PFSK-1 (cell line): ENCODE measurements around the gene SLCO2B1.

Experiments
- FOXP2 ChIP-seq: optimal IDR thresholded peaks from 2 replicates; pipeline ENCODE3; 2011; ENCODE audit warnings: borderline replicate concordance, control low read depth, inconsistent platforms; ENCODE audit not compliant: insufficient read depth; ENCODE audit errors: extremely low read length, extremely low read depth
- POLR2AphosphoS5 ChIP-seq: IDR thresholded peaks from 2 replicates; pipeline ENCODE4 v1.6.1; 2012; ENCODE audit warnings: low read depth, mild to moderate bottlenecking, control low read depth, low read length, moderate library complexity
- REST ChIP-seq, 2 experiments: IDR thresholded peaks; 2 replicates each; pipeline versions ENCODE4 v1.6.1 to v1.8.0; 2011 to 2012; ENCODE audit warnings: low read depth in 2 of 2, low read length in 2 of 2, control low read depth in 1 of 2, inconsistent platforms in 1 of 2, mild to moderate bottlenecking in 1 of 2, moderate library complexity in 1 of 2; ENCODE audit not compliant: insufficient read depth in 1 of 2
- SIN3A ChIP-seq: IDR thresholded peaks from 2 replicates; pipeline ENCODE4 v1.6.1; 2012; ENCODE audit warnings: mild to moderate bottlenecking, low read length, moderate library complexity, borderline replicate concordance; ENCODE audit not compliant: insufficient read depth
- TAF1 ChIP-seq: IDR thresholded peaks from 2 replicates; pipeline ENCODE4 v1.6.1; 2012; ENCODE audit warnings: low read length, control low read depth, borderline replicate concordance; ENCODE audit not compliant: insufficient read depth

Gene SLCO2B1

GRCh38 chr11:75242722-75243600 is 92.1 kb downstream of the SLCO2B1 start:
- no peak for TF ChIP-seq FOXP2
- TF ChIP-seq TAF1, result no peak
- TF ChIP-seq REST (IDR thresholded peaks at IDR 0.05; ENCODE audit: insufficient read depth in 1 of 2, low read depth in 2 of 2, low read length in 2 of 2), result no peak

- TF ChIP-seq TAF1 (no peak), SIN3A (no peak), REST (IDR thresholded peaks at IDR 0.05; ENCODE audit: insufficient read depth in 1 of 2, low read depth in 2 of 2, low read length in 2 of 2) (no peak), FOXP2 (no peak), POLR2AphosphoS5 (no peak)
Observed at GRCh38 chr11:75244052-75244814, 93.3 kb downstream of the SLCO2B1 start.

GRCh38 chr11:75245356-75246005 is 94.6 kb downstream of the SLCO2B1 start:
- no peak for TF ChIP-seq TAF1
- TF ChIP-seq FOXP2, result no peak
- TF ChIP-seq POLR2AphosphoS5, result no peak
- no peak for TF ChIP-seq SIN3A
- no peak for TF ChIP-seq REST (IDR thresholded peaks at IDR 0.05; ENCODE audit: insufficient read depth in 1 of 2, low read depth in 2 of 2, low read length in 2 of 2)

GRCh38 chr11:75246006-75246670 is 95.2 kb downstream of the SLCO2B1 start:
- no peak for TF ChIP-seq REST (IDR thresholded peaks at IDR 0.05; ENCODE audit: insufficient read depth in 1 of 2, low read depth in 2 of 2, low read length in 2 of 2)
- no peak for TF ChIP-seq POLR2AphosphoS5
- TF ChIP-seq FOXP2, result no peak
- TF ChIP-seq TAF1, result no peak
- TF ChIP-seq SIN3A, result no peak
